ENCODE data around the gene FAR1.
A peak's percentile ranks its signal among the peaks of the same experiment; 100 is the strongest.
"Not testable (repeated sequence)": the region's sequence is repeated elsewhere in the genome, so short reads cannot be mapped to it uniquely, and the experiment has no call there.

FAR1 gene

DNA sequence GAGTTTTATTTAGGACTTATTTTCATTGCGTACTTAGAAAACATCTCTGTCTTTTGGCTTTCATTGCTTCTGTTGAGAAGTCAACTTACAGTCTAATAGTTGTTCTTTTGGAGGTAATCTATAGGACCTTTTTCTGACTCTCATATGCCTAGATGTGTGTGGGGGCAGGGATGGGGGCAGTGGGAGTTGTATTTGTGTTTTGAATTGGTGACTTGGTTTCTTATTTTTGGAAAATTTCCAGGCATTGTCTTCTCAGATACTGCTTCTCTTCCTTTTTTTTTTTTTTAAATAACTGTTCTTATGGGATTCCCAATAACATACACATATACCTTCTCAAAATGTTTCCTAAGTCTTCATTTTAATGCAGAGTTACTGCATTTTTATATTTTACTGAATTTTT lies 58.0 kb downstream of the FAR1 start:
- H3K4me3 ChIP-seq (ENCODE audit: control insufficient read depth in 1 of 7, extremely low read depth in 1 of 7, insufficient read depth in 4 of 7, low read depth in 2 of 7, low read length in 6 of 7): no peak overlapping the region
- no CpG with 5 or more reads among the region's 1 CpG for WGBS (ENCODE audit: insufficient coverage)
- ChIA-PET CTCF (no interaction called here), POLR2A (no interaction called here)
- no peaks in the 10 kb centered on the region for H3K9me3 ChIP-seq (ENCODE audit: control extremely low read depth in 1 of 5, control insufficient read depth in 4 of 5, insufficient read depth in 2 of 5, low read depth in 1 of 5, low read length in 4 of 5)
- H3K4me1 ChIP-seq (ENCODE audit: control extremely low read depth in 1 of 4, control insufficient read depth in 4 of 4, insufficient read depth in 4 of 4, low read length in 3 of 4): no peaks in the 10 kb centered on the region
- H3K27ac ChIP-seq (ENCODE audit: insufficient read depth in 1 of 2, low read depth in 1 of 2, low read length in 2 of 2, poor library complexity in 1 of 2, severe bottlenecking in 2 of 2): no peak overlapping the region
- DNase-seq: no peak
- H3K36me3 ChIP-seq (ENCODE audit: control insufficient read depth in 4 of 4, insufficient read depth in 4 of 4, low read length in 3 of 4): peaks cover 14 to 37% (median 26%) of the 10 kb centered on the region in 4 experiments
- H3K27me3 ChIP-seq (replicated peaks in 2 of 5; ENCODE audit: control insufficient read depth in 4 of 5, insufficient read depth in 5 of 5, low read length in 4 of 5): no peaks in the 10 kb centered on the region

DNA sequence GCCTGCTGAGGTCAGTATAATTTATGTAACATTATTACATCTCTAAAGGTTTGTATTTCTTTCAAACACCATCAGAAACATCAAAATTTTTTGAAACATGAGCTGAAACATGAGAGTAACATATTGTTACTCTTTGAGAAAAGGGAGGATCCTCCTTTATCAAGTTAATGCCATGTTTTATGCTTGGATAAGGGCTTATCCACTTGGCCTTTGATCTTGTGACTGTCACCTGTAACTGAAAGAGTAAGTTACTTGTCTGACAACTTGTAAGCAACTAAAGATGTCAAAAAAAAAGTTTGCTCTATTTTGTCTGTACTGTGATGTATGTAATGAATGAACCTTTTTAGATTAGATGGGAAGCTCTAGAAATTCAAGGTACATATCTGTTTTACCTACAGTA lies 59.6 kb downstream of the FAR1 start:
- peaks cover 14 to 30% (median 22%) of the 10 kb centered on the region in 4 experiments for H3K36me3 ChIP-seq (ENCODE audit: control insufficient read depth in 4 of 4, insufficient read depth in 4 of 4, low read length in 3 of 4)
- ChIA-PET POLR2A (no interaction called here), CTCF (no interaction called here)

DNA sequence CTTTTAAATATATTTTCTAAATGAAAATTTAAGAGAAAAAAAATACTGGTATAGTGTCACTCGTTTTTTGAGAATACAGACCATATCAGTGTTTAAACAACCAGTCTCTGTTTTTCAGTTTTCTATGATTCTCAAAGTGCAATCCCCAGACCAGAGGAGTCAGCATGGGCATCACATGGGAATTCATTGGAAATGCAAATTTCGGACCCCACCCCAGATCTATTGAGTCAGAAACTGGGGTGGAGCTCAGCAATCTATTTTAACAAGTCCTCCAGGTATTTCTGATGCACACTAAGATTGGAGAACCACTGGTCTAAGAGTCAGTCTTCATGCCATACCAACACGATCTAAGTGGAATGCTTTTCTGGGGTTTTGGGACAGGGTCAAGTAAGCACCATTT lies 66.1 kb downstream of the FAR1 start:
- POLR2A ChIA-PET: no interaction called here

More for the DNA sequence above, 59.6 kb downstream of the FAR1 start:
- H3K4me1 ChIP-seq (ENCODE audit: control extremely low read depth in 1 of 4, control insufficient read depth in 4 of 4, insufficient read depth in 4 of 4, low read length in 3 of 4): no peaks in the 10 kb centered on the region
- no peaks in the 10 kb centered on the region for H3K27me3 ChIP-seq (replicated peaks in 2 of 5; ENCODE audit: control insufficient read depth in 4 of 5, insufficient read depth in 5 of 5, low read length in 4 of 5)
- no peaks in the 10 kb centered on the region for H3K9me3 ChIP-seq (ENCODE audit: control extremely low read depth in 1 of 5, control insufficient read depth in 4 of 5, insufficient read depth in 2 of 5, low read depth in 1 of 5, low read length in 4 of 5)
- no peak overlapping the region for H3K27ac ChIP-seq (ENCODE audit: insufficient read depth in 1 of 2, low read depth in 1 of 2, low read length in 2 of 2, poor library complexity in 1 of 2, severe bottlenecking in 2 of 2)
- DNase-seq: no peak
- H3K4me3 ChIP-seq (ENCODE audit: control insufficient read depth in 1 of 7, extremely low read depth in 1 of 7, insufficient read depth in 4 of 7, low read depth in 2 of 7, low read length in 6 of 7): no peak overlapping the region

DNA sequence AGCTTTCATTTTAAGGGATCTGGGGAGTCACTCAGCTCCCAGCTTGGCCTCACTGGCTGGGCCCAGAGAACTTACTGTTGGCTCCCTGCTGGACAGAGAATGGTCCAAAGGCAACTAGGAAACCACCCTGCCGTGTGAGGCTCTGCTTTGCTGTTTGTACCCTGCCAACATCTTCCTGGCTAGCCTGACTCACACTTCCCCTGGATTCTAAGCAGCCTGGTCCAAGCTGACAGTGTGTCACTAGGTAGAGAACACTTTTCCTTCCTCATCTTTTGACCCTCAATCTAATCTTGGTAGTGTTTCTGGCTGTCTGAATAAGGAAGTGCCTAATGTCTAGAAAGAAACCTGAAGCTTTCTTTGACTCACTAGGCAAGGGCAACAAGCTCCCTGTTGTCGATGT lies 76.7 kb downstream of the FAR1 start:
- peaks cover 0 to 3% (median 0%) of the 10 kb centered on the region in 5 experiments for H3K27me3 ChIP-seq (replicated peaks in 2 of 5; ENCODE audit: control insufficient read depth in 4 of 5, insufficient read depth in 5 of 5, low read length in 4 of 5)
- no peak overlapping the region for H3K4me3 ChIP-seq (ENCODE audit: control insufficient read depth in 1 of 7, extremely low read depth in 1 of 7, insufficient read depth in 4 of 7, low read depth in 2 of 7, low read length in 6 of 7)
- CTCF ChIA-PET: no interaction called here
- peaks cover 0 to 4% (median 1%) of the 10 kb centered on the region in 4 experiments for H3K4me1 ChIP-seq (ENCODE audit: control extremely low read depth in 1 of 4, control insufficient read depth in 4 of 4, insufficient read depth in 4 of 4, low read length in 3 of 4)
- no peak overlapping the region for H3K27ac ChIP-seq (ENCODE audit: insufficient read depth in 1 of 2, low read depth in 1 of 2, low read length in 2 of 2, poor library complexity in 1 of 2, severe bottlenecking in 2 of 2)
- H3K9me3 ChIP-seq (ENCODE audit: control extremely low read depth in 1 of 5, control insufficient read depth in 4 of 5, insufficient read depth in 2 of 5, low read depth in 1 of 5, low read length in 4 of 5): peaks cover 0 to 5% (median 0%) of the 10 kb centered on the region in 5 experiments
- POLR2A ChIA-PET: interaction anchor here (1.0 kb wide), 1 partner anchor 9 kb away, joined by 4 read pairs; no protein-coding TSS in a partner anchor
- peak in 2 of 3 donors; percentile 60 to 68 for DNase-seq
- no peaks in the 10 kb centered on the region for H3K36me3 ChIP-seq (ENCODE audit: control insufficient read depth in 4 of 4, insufficient read depth in 4 of 4, low read length in 3 of 4)
- 0% methylated on average over 1 of the region's 2 CpGs for WGBS (ENCODE audit: insufficient coverage)

More for the DNA sequence above, 66.1 kb downstream of the FAR1 start:
- CTCF ChIA-PET: no interaction called here
- Histone ChIP-seq H3K4me1 (ENCODE audit: control extremely low read depth in 1 of 4, control insufficient read depth in 4 of 4, insufficient read depth in 4 of 4, low read length in 3 of 4) (peaks cover 0 to 3% (median 0%) of the 10 kb centered on the region in 4 experiments), H3K9me3 (ENCODE audit: control extremely low read depth in 1 of 5, control insufficient read depth in 4 of 5, insufficient read depth in 2 of 5, low read depth in 1 of 5, low read length in 4 of 5) (no peaks in the 10 kb centered on the region), H3K4me3 (ENCODE audit: control insufficient read depth in 1 of 7, extremely low read depth in 1 of 7, insufficient read depth in 4 of 7, low read depth in 2 of 7, low read length in 6 of 7) (no peak overlapping the region), H3K27ac (ENCODE audit: insufficient read depth in 1 of 2, low read depth in 1 of 2, low read length in 2 of 2, poor library complexity in 1 of 2, severe bottlenecking in 2 of 2) (no peak overlapping the region), H3K27me3 (replicated peaks in 2 of 5; ENCODE audit: control insufficient read depth in 4 of 5, insufficient read depth in 5 of 5, low read length in 4 of 5) (peaks cover 0 to 4% (median 0%) of the 10 kb centered on the region in 5 experiments), H3K36me3 (ENCODE audit: control insufficient read depth in 4 of 4, insufficient read depth in 4 of 4, low read length in 3 of 4) (peaks cover 0 to 1% (median under 1%) of the 10 kb centered on the region in 4 experiments)
- DNase-seq: no peak
- WGBS (ENCODE audit: insufficient coverage): 100% methylated on average over 3 of the region's 3 CpGs

DNA sequence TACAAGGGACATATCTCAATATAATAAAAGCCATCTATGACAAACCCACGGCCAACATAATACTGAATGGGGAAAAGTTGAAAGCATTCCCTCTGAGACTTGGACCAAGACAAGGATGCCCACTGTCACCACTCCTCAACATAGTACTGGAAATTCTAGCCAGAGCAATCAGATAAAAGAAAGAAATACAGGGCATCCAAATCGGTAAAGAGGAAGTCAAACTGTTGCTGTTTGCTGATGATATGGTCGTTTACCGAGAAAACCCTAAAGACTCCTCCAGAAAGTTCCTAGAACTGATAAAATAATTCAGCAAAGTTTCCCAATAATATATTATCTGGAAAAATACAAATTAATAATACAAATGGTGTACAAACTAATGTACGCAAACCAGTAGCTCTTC lies 84.8 kb downstream of the FAR1 start:
- H3K27me3 ChIP-seq (replicated peaks in 2 of 5; ENCODE audit: control insufficient read depth in 4 of 5, insufficient read depth in 5 of 5, low read length in 4 of 5); POLR2A ChIA-PET; H3K36me3 ChIP-seq (ENCODE audit: control insufficient read depth in 4 of 4, insufficient read depth in 4 of 4, low read length in 3 of 4); H3K27ac ChIP-seq (ENCODE audit: insufficient read depth in 1 of 2, low read depth in 1 of 2, low read length in 2 of 2, poor library complexity in 1 of 2, severe bottlenecking in 2 of 2); H3K4me1 ChIP-seq (ENCODE audit: control extremely low read depth in 1 of 4, control insufficient read depth in 4 of 4, insufficient read depth in 4 of 4, low read length in 3 of 4); H3K9me3 ChIP-seq (ENCODE audit: control extremely low read depth in 1 of 5, control insufficient read depth in 4 of 5, insufficient read depth in 2 of 5, low read depth in 1 of 5, low read length in 4 of 5); H3K4me3 ChIP-seq (ENCODE audit: control insufficient read depth in 1 of 7, extremely low read depth in 1 of 7, insufficient read depth in 4 of 7, low read depth in 2 of 7, low read length in 6 of 7): not testable (repeated sequence)
- no CpG with 5 or more reads among the region's 5 CpGs for WGBS (ENCODE audit: insufficient coverage)
- CTCF ChIA-PET: interaction anchor here (1.5 kb wide), 1 partner anchor 20 kb away, joined by 3 read pairs; no protein-coding TSS in a partner anchor
- peak in 1 of 3 donors; percentile 27 for DNase-seq

DNA sequence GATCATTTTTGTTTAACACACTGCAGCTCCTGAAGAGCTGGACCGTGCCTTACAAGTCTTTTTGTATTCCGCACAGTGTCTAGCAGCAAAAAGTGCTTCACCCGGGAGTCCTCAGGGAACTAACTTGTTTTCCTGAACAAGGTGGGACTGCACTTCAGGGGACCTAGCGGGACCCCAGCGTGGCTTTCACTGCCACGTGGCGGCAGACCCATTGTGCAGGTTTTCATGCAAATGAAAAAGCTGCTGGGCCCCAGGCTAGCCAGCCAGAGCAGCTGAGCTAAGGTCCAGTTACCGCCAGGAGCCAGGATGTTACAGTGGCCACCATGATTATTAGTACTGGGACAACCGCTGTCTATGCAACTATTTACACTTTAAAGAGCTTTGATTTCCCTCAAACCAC lies 90.6 kb downstream of the FAR1 start:
- no peak for DNase-seq
- WGBS (ENCODE audit: insufficient coverage): 97% methylated on average over 8 of the region's 9 CpGs
- Histone ChIP-seq H3K9me3 (ENCODE audit: control extremely low read depth in 1 of 5, control insufficient read depth in 4 of 5, insufficient read depth in 2 of 5, low read depth in 1 of 5, low read length in 4 of 5) (no peaks in the 10 kb centered on the region), H3K27ac (ENCODE audit: insufficient read depth in 1 of 2, low read depth in 1 of 2, low read length in 2 of 2, poor library complexity in 1 of 2, severe bottlenecking in 2 of 2) (no peak overlapping the region), H3K36me3 (ENCODE audit: control insufficient read depth in 4 of 4, insufficient read depth in 4 of 4, low read length in 3 of 4) (no peaks in the 10 kb centered on the region), H3K4me3 (ENCODE audit: control insufficient read depth in 1 of 7, extremely low read depth in 1 of 7, insufficient read depth in 4 of 7, low read depth in 2 of 7, low read length in 6 of 7) (no peak overlapping the region), H3K4me1 (ENCODE audit: control extremely low read depth in 1 of 4, control insufficient read depth in 4 of 4, insufficient read depth in 4 of 4, low read length in 3 of 4) (no peaks in the 10 kb centered on the region), H3K27me3 (replicated peaks in 2 of 5; ENCODE audit: control insufficient read depth in 4 of 5, insufficient read depth in 5 of 5, low read length in 4 of 5) (peaks cover 0 to 2% (median 0%) of the 10 kb centered on the region in 5 experiments)
- ChIA-PET CTCF (interaction anchor here (0.5 to 1.7 kb wide), 3 partner anchors 10 to 416 kb away, joined by 3 to 4 read pairs (median 4); no protein-coding TSS in a partner anchor), POLR2A (no interaction called here)

DNA sequence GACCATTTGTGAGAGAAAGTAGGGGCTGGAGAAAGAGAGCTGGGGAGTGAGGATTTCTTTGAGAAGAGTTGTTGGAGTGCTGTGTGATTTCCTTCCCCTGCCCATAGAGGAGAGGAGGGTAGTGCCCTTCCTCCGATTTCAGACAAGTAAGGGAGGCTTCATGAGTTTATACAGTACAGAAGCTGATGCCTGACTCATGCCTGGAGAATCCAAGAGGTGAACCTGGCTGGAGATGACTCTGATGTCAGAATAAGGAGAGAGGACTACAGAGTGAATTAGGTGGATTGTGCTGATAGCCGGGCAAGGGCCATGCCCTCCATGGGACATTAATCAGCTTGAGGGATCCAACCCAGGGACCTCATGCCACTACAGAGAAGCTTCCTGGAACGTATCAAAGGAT lies 91.6 kb downstream of the FAR1 start:
- Histone ChIP-seq H3K36me3 (ENCODE audit: control insufficient read depth in 4 of 4, insufficient read depth in 4 of 4, low read length in 3 of 4) (no peaks in the 10 kb centered on the region), H3K27me3 (replicated peaks in 2 of 5; ENCODE audit: control insufficient read depth in 4 of 5, insufficient read depth in 5 of 5, low read length in 4 of 5) (peaks cover 0 to 8% (median 0%) of the 10 kb centered on the region in 5 experiments), H3K9me3 (ENCODE audit: control extremely low read depth in 1 of 5, control insufficient read depth in 4 of 5, insufficient read depth in 2 of 5, low read depth in 1 of 5, low read length in 4 of 5) (no peaks in the 10 kb centered on the region), H3K4me1 (ENCODE audit: control extremely low read depth in 1 of 4, control insufficient read depth in 4 of 4, insufficient read depth in 4 of 4, low read length in 3 of 4) (no peaks in the 10 kb centered on the region), H3K27ac (ENCODE audit: insufficient read depth in 1 of 2, low read depth in 1 of 2, low read length in 2 of 2, poor library complexity in 1 of 2, severe bottlenecking in 2 of 2) (no peak overlapping the region), H3K4me3 (ENCODE audit: control insufficient read depth in 1 of 7, extremely low read depth in 1 of 7, insufficient read depth in 4 of 7, low read depth in 2 of 7, low read length in 6 of 7) (no peak overlapping the region)
- 100% methylated on average over 2 of the region's 3 CpGs for WGBS (ENCODE audit: insufficient coverage)
- POLR2A ChIA-PET: no interaction called here
- no peak for DNase-seq
- CTCF ChIA-PET: interaction anchor here (1.7 to 1.9 kb wide), 2 partner anchors 10 to 11 kb away, joined by 4 read pairs; no protein-coding TSS in a partner anchor

Measured in common myeloid progenitor, CD34-positive (primary cell).